MG63 (cell line): Measurements from ENCODE around the gene HOXB4. TPM values are rescaled to one million over a fixed set of nuclear protein-coding genes. Genes with fewer than 3 reads are reported as not detected.

Source experiments
- DNase-seq: peaks from one replicate; pipeline ENCODE4 v3.0.0-alpha.2; 2020
- H3K27me3 ChIP-seq: fragments of 250-450 bp; sonication (Bioruptor Pico); 2 replicates; pipeline ENCODE4 v1.5.1; 2020; ENCODE audit warnings: mild to moderate bottlenecking, moderate library complexity
- H3K36me3 ChIP-seq: fragments of 250-450 bp; sonication (Bioruptor Pico); 2 replicates; pipeline ENCODE4 v1.5.1; 2020; ENCODE audit warnings: mild to moderate bottlenecking, moderate library complexity
- H3K4me3 ChIP-seq: fragments of 250-450 bp; sonication (Bioruptor Pico); 2 replicates; pipeline ENCODE4 v1.5.1; 2020; ENCODE audit warnings: mild to moderate bottlenecking, moderate library complexity
- H3K9me3 ChIP-seq: fragments of 250-450 bp; sonication (Bioruptor Pico); 2 replicates; pipeline ENCODE4 v1.5.1; 2020; ENCODE audit warnings: mild to moderate bottlenecking, moderate library complexity
- total RNA-seq: library from RNA; depleted of rRNA; stranded (reverse); fragments of >200 nt; shearing (Covaris generic); gene quantifications from 2 replicates; pipeline ENCODE4 v1.2.3, GENCODE V29; 2014; ENCODE audit warnings: low replicate concordance; rRNA removed

Gene HOXB4
- total RNA-seq = 0.86 and 4.2 TPM in 2 replicates

DNA sequence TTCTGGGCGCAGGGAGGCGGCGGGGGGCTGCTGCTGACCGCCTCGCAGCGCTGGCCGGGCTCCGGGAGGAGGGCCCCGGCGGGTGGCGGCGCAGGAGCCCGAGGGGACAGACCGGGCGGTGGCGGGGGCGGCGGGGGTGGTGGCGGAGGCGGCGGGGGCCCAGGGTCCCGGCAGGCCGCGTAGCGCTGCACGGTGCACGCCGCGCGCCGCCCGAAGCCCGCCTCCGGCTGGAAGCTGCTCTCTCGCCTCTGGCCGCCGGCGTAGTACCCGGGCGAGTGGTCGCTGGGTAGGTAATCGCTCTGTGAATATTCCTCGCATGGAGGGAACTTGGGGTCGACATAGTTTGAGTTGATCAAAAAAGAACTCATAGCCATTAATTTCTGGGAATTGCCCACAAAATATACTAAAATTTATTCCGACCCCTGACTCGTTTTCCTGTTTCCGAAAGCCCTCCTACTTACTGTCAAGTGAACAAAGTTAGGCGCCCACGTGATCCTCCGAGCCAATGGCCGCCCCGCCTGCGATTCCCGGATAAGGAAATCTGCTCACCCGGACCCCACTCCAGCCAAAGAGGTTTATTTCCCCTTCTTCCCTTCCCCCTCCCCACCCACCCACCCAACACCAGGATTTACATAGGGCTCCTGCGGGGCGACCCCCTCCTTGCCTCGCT lies at the start of gene HOXB4:
HOXB4 (minus strand) TSS at position 405 of the 670 bp plus-strand sequence; CDS start at position 374, 31 bp downstream.
- H3K4me3 ChIP-seq = peak within 1 kb of the TSS; percentile 61
- H3K27me3 ChIP-seq = no peaks in the 10 kb centered on the region
- peak; percentile 87 for DNase-seq
- H3K9me3 ChIP-seq = no peaks in the 10 kb centered on the region
- H3K36me3 ChIP-seq = peaks cover 12% of the 10 kb centered on the region

DNA sequence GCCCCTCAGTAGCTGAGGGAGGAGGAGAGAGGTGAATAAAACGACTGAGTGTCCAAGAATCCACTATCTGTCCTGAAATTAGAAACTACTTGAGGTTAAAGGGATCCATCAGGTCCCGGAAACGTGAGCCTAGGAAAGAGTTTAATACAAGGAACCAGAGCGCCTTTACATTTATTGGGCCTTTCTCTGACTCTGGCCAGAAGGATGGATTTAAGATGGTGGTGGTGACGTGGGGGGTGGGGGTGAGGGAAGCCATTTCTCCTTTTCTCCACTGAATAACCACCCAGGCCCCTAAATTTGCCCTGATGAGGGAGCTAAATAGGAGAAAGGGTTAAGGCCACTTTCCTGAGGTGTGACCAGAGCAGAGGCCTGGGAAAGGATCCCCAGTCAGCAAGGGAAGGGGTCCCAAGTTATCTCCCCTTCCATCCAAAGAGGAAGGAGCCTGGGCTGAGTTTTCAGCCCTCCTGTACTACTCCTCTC lies 49.0 kb upstream of the HOXB4 start:
- no peak for DNase-seq
- Histone ChIP-seq H3K27me3 (no peaks in the 10 kb centered on the region), H3K36me3 (peaks cover 29% of the 10 kb centered on the region), H3K4me3 (peak overlapping the region; percentile 74), H3K9me3 (no peaks in the 10 kb centered on the region)

DNA sequence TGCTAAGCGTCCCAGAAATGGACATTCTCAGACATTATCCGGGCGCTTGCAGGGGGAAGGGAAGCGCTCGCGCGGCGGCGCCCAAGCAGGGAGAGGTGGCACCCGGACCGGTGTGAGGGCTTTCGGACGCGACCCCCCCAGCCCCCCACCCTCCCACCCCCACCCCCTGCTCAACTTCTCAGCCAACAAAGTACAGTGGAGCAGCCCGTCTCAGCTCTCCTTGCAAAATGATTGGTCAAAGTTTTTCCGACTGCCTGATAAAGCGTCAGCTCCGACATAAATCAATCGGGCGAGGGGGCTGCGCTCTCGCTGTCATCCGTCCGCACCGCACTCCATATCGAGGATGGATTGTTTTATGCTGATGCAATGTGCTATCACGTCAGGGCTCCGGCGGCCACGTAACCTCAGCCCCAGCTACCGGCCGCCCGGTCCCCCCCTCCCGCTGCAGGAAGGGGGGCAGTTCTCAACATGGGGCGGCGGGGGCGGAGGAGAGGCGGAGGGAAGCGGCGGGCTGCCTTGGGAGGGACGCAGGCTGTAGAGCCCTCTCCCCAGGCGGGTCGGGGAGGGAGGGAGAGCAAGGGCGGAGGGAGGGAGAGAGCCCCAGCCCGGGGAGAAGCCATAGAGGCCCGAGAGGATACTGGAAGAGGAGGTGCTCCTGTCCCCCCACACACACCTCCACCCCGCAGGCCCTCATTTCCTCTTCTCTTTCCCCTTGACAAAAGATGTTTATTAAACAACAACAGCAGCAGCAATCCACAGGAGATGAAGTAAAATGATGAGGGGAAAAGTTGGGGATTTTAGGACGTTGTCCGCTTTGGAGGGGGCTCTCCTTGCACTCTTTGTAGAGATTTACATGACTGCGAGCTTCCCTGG lies 48.3 kb upstream of the HOXB4 start, which contains the start of gene HOXB9:
HOXB9 (minus strand) TSS at position 114 of the 873 bp plus-strand sequence; CDS start at position 25, 89 bp downstream.
- H3K36me3 ChIP-seq = peaks cover 31% of the 10 kb centered on the region
- H3K4me3 ChIP-seq = peak within 1 kb of the TSS; percentile 74
- H3K27me3 ChIP-seq = no peaks in the 10 kb centered on the region
- no peaks in the 10 kb centered on the region for H3K9me3 ChIP-seq
- DNase-seq = peak; percentile 96

DNA sequence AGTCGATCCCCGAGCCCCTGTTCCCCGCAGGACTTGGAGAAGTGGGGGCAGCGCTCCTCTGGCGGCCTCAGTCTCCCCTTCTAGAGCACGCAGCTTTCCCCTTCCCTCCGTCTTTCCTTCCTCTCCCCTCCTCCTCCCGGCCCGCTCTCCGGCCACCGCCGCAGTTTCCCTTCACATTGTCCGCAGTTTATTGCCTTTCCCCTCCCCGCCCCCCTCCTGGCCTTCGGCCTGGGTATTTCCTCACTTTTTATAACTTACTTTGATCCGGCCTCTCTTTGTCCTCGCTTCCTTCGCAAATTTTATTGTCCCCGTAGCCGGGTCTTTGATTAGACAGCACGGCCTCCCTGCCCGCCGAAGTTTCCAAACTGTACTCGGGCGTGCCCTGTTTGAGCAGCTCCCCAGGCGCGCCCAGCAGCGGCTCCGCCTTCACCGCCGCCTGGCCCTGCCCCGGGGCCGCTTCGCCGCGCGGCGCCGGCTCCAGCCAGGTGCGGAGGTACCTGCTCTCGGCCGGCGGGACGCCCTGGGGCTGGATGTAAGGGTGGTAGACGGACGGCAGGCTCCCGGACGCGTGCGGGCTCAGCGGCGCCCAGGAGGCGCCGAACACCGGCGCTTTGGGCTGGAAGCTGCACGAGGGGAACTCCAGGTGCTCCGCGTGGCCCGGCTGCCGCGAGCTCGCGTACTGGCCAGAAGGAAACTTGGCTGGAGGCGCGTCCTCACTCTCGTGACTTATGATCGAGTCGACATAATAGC lies 47.5 kb upstream of the HOXB4 start:
- Histone ChIP-seq H3K27me3 (no peaks in the 10 kb centered on the region), H3K36me3 (peaks cover 26% of the 10 kb centered on the region), H3K4me3 (peak overlapping the region; percentile 74), H3K9me3 (no peaks in the 10 kb centered on the region)
- peak; percentile 69 for DNase-seq

DNA sequence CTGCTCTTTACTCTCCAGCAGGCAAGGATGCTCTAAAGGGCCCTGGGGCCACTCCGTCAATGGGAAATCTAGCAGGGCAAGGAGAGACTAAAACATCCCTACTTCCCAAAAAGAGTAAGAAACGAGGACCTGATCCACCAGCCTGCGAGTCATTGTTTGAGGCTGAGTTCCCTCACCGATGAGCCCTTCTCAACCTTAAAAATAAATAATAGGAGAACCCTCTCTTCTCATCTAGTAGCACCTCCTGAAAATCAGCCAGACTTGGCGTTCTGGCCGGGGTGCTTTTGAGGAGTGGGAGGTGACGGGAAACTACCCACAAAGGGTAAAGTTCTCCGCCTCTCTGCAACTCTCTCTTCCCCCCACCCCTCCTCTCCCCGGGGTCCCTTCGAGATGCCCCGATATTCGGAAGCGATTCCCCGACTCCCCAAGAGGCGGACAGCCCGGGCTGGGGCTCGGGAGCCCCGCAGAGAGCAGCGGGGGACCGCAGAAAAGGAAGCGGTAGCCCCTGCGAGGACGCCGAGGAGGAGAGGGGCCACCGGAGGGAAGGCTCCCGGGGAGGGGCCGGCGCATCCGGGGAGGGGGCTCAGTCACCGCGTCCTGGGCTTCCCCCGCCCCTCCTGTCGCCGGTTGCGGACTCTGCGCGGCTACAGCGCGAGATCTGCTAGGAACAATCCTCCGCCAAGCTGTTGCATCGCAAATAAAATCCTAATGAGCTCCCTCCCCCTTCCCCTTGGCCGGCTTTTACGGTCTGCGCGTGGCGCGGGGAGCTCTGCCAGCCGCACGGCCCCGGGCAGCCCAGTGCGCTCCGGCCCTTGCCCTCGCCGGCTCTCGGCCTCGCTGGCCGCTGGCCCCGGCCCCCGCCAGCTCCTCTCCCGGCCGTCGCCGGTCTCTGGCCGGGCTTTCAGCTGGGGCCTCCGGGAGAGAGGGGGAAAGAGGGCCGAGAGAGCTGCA lies 46.7 kb upstream of the HOXB4 start:
- peak; percentile 67 for DNase-seq
- Histone ChIP-seq H3K27me3 (no peaks in the 10 kb centered on the region), H3K9me3 (no peaks in the 10 kb centered on the region), H3K36me3 (peaks cover 21% of the 10 kb centered on the region), H3K4me3 (peak overlapping the region; percentile 74)

DNA sequence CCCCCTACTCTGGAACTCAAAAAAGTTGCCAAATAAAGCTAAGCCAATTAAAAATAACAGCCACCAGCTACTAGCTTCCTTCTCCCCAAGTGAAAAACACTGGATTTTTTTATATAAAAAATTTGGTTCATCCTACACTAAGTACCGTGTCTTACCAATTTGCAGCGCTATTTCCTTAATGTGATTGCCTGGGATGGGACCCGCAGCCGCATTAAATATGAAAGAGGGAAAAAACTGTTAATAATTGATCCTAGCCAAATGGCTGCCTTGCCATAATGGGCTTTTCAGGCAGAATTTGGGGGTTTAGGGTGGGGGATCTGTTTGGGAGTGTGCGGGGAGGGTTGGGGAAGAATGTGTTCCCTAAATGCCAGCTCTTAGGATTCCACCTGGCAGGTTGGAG lies 46.0 kb upstream of the HOXB4 start:
- peak overlapping the region; percentile 74 for H3K4me3 ChIP-seq
- H3K27me3 ChIP-seq = no peaks in the 10 kb centered on the region
- no peaks in the 10 kb centered on the region for H3K9me3 ChIP-seq
- no peak for DNase-seq
- peaks cover 21% of the 10 kb centered on the region for H3K36me3 ChIP-seq

DNA sequence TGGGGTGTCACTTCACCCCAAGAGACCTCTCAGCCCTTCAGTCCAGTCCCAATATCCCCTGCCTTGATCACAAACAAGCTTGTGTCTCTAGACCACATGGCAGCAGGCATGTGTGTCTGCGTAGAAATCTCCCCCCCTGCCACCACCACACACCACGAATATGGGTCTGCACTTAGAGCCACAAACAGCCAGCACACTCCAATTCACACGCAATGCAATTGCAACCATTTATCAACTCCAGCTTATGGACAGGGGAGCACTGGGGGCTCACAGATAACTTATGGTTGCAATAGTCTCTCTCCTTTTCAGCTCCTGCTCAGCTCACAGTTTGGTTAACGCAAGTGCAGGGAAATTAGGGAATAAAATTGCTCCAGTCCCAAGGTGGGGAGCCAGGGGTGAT lies 45.4 kb upstream of the HOXB4 start:
- no peak for DNase-seq
- Histone ChIP-seq H3K36me3 (peaks cover 21% of the 10 kb centered on the region), H3K27me3 (no peaks in the 10 kb centered on the region), H3K4me3 (no peak overlapping the region), H3K9me3 (no peaks in the 10 kb centered on the region)

DNA sequence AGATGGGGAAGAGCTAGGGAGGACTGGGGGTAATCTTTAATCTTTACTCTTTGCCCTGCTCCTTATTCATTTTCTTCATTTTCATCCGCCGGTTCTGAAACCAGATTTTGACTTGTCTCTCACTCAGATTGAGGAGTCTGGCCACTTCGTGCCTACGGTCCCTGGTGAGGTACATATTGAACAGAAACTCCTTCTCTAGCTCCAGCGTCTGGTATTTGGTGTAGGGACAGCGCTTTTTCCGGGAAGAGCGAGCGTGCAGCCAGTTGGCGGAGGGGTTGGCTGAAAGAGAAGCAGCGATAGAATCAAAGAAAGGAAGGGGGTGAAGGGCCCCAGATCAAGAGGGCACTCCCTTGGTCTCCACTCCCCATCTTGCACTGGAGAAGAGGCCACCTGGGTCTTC lies 44.7 kb upstream of the HOXB4 start:
- Histone ChIP-seq H3K9me3 (no peaks in the 10 kb centered on the region), H3K27me3 (peaks cover 4% of the 10 kb centered on the region), H3K4me3 (no peak overlapping the region), H3K36me3 (peaks cover 21% of the 10 kb centered on the region)
- no peak for DNase-seq

DNA sequence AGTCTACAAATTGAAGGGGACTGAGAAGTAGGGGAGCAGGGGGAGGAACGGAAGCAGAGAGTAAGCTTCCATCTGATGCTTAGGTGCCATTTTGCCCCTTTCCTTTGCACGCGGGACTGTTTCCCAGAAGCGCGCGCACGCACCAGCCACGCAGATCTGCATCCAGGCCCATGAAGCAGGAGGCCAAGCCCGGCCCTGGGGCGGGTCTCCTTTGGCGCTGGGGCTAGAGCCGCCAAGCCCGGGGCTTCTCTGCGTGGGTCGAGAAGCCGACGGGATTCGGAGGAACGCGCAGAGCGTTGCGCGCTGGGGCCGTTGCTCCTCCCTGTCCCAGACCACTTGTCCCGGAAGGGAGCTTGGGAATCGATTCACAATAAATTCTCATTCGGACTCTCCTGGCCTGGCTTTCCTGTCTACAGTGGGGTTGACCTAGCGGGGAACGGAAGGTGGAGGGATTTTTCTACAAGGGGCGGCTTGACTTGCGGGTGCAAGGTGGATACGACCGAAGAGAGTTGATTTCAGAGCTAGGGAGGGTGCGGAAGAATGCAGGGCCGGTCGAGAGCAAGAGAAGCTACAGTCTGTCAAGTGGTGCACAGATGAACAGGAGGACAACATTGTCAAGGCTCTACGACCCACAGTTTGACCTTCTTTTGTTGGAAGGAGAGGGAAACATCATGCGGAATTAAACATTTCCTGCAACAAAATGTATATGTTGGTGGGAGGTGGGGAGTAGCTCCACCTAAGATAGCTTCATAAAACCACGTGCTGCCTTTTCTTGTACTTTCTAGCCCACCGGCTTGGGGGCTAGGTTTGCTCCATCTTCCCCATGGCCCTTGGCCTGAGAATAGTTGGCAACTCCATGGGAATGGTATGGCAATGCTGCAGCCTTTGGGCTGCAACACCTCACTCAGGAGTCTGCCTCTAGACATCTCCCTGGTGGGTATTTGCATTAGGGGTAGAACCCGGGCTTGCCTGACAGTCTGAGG lies 43.6 kb upstream of the HOXB4 start:
- peaks cover 5% of the 10 kb centered on the region for H3K27me3 ChIP-seq
- H3K4me3 ChIP-seq = no peak overlapping the region
- DNase-seq = no peak
- no peaks in the 10 kb centered on the region for H3K9me3 ChIP-seq
- H3K36me3 ChIP-seq = peaks cover 21% of the 10 kb centered on the region

DNA sequence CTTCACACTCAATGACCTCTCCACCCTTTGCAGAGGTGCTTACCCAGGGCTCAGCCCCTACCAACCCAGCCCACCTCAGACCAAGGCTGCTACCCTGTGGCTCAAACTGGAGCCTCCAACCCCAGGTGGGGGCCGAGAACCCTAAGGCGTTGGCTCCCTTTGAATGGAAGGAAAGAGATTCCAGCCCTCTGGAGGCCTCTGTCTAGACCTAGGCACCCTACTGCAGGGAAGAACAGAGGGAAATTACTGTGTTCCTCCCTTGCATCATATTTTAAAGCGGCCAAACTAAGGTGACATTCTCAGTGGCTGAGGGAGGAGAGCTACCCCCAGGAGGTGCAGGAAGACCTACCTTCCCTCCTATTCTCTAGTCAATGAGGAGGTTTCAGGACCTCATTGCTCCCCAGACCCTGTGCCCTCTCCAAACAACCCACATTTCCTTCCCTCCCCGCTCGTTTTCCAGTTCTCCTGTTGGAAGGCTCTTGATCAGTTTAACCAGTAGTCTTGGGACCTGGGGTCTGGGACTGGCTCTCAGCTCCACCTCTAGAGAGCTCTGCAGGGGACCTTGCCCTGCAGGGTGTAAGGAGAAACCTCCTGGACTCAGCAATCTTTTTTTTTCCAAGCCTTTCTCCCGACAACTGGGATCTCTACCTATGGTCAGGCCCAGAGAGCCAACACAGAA lies 42.5 kb upstream of the HOXB4 start:
- DNase-seq = no peak
- no peak overlapping the region for H3K4me3 ChIP-seq
- H3K27me3 ChIP-seq = peaks cover 5% of the 10 kb centered on the region
- no peaks in the 10 kb centered on the region for H3K9me3 ChIP-seq
- peaks cover 21% of the 10 kb centered on the region for H3K36me3 ChIP-seq

DNA sequence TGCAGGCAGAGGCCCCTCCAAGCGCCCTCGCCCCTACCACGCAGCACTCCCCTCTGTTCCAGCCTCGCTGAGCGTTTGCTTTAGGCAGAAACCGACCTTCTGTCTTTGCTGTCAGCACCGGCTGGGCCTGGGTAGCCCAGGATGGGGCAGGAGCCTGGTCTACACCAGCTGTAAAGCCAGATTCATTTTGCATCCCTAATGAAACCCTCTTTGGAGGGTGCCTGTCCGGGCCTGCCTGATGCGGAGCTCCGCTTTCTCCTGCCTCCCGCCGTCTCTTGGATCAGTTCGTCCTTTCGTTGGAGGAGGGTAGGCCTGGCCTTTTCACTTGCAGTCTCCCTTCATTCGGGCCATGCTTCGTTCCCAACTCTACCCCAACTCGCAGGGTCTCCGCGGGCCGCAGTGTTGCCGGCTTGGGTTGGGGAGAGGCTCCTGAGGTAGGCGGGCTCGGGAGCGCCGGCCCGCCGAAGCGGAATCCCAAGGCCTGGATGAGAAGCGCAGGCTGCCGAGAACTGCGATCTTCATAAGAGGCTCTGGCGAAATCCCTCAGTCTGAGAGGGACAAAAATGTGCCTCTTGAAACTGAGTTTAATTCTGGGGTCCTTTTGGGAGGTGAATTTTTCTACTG lies 41.8 kb upstream of the HOXB4 start:
- Histone ChIP-seq H3K27me3 (peaks cover 5% of the 10 kb centered on the region), H3K36me3 (peaks cover 21% of the 10 kb centered on the region)

DNA sequence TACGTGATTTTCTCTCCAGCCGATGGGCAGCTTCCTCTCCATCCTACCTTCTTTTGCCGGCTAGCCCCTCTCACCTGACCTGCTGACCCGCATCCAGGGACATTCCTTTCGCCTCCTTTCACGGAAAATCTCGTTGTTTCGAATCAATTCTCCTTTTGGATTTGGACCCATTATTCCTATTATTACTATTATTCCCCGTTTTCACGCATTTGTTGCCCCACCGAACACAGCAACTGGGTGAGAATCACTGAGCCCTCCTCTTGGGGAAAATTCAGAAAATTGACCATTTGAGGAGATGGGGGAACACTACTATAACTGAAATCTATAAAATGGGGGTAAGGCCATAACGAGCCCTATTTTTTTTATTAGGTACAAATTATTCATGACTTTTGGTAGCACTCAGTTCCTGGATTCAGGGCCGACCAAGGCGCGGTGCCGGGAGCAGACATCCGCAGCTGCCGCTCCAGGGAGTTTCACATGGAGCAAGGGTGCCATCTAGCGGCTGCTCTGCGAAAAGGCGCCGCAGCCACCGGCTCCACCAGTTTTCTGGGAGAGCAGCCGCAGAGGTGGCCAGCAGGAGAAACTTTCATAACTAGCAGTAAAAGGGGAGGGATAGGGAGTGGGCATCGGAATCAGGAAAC lies 40.2 kb upstream of the HOXB4 start:
- H3K9me3 ChIP-seq = no peaks in the 10 kb centered on the region
- peak overlapping the region; percentile 41 for H3K4me3 ChIP-seq
- peak; percentile 82 for DNase-seq
- H3K36me3 ChIP-seq = peaks cover 20% of the 10 kb centered on the region
- peaks cover 5% of the 10 kb centered on the region for H3K27me3 ChIP-seq

More for the DNA sequence above, 41.8 kb upstream of the HOXB4 start:
- DNase-seq = no peak
- Histone ChIP-seq H3K4me3 (no peak overlapping the region), H3K9me3 (no peaks in the 10 kb centered on the region)

DNA sequence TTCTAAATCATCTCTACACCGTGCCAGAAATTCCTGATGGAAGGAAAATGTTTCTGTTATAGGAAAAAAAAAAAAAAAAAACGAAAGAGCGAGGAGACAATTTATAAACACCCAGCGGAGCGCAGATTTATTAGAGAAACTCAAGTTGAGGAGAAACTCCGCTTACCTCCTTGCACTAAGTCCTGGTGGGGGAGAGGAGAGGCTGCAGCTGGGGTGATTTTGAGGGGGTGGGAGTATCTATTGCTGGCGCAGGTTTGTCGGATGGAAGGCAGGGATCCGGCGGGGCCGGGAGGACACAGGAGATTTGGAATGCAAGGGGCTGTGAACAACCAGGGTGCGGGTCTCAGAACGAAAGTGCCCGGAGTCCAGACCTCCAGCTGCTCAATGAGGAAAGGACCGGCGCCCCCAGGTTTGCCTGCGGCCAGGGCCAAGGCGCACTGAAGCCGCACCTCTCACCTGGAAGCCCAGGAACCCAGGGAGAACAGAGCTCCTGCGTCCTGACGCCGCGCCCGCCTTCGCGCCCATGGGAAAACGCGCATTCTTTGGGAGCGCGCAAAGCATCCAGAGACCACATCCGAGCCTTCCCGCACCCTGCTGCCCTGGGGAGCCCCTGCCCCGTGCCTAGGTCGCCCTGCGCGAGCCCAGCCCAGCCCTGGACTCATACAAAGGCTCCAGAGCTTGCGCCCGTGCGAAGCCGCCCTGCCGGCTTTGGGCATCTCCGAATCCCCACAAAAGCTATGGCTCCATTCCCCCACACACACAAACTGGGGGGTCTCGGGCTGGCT lies 39.5 kb upstream of the HOXB4 start:
- H3K9me3 ChIP-seq = no peaks in the 10 kb centered on the region
- peaks cover 12% of the 10 kb centered on the region for H3K36me3 ChIP-seq
- peaks cover 5% of the 10 kb centered on the region for H3K27me3 ChIP-seq
- H3K4me3 ChIP-seq = peak overlapping the region; percentile 41
- DNase-seq = peak; percentile 27
